HEK293 (cell line): ENCODE data around the gene DNHD1.

Source experiments
- CTCF ChIA-PET: fragments of 350-600 bp; formaldehyde crosslinking; extraction: SDS; loops from one replicate; lab custom pipeline; 2021; ENCODE audit warnings: antibody characterized with exemption; lab: Yijun Ruan, JAX
- POLR2A ChIA-PET: fragments of 300-600 bp; formaldehyde crosslinking; extraction: SDS; loops from one replicate; lab custom pipeline; 2020; ENCODE audit warnings: antibody characterized with exemption, inconsistent platforms; lab: Yijun Ruan, JAX
- H3K27ac ChIP-seq: fragments of 200-500 bp; sonication (Bioruptor generic); 2 replicates; pipeline ENCODE4 v1.5.1; 2014; ENCODE audit warnings: low read depth, low read length, control low read depth, inconsistent platforms; ENCODE audit errors: extremely low read depth
- H3K36me3 ChIP-seq, 2 experiments: fragments of 200-500 bp in 1 of 2; sonication (Bioruptor generic) in 1 of 2; 1 replicate in 1 of 2; 2 replicates in 1 of 2; pipeline ENCODE4 v1.5.1; 2014 to 2017; ENCODE audit warnings: inconsistent platforms in 2 of 2, low read length in 2 of 2; ENCODE audit not compliant: control insufficient read depth in 2 of 2, insufficient read depth in 1 of 2
- H3K4me1 ChIP-seq: fragments of 200-500 bp; sonication (Bioruptor generic); 2 replicates; pipeline ENCODE4 v1.5.1; 2014; ENCODE audit warnings: mild to moderate bottlenecking, low read length, inconsistent platforms; ENCODE audit not compliant: control insufficient read depth, insufficient read depth
- H3K4me3 ChIP-seq: 2 replicates; pipeline ENCODE4 v1.5.1; 2011; ENCODE audit warnings: low read depth, mild to moderate bottlenecking, control low read depth, low read length, moderate library complexity
- H3K9me3 ChIP-seq: fragments of 200-500 bp; sonication (Bioruptor generic); 2 replicates; pipeline ENCODE4 v1.5.1; 2014; ENCODE audit warnings: low read depth, low read length, inconsistent platforms; ENCODE audit not compliant: control insufficient read depth, insufficient read depth
- BCL11A ChIP-seq: fragments of 450-650 bp; formaldehyde crosslinking; IDR thresholded peaks from 2 replicates; pipeline ENCODE4 v1.5.1; 2016; ENCODE audit warnings: low read depth, missing biosample characterization, missing genetic modification characterization
- PRDM4 ChIP-seq: fragments of 450-650 bp; formaldehyde crosslinking; IDR thresholded peaks from 2 replicates; pipeline ENCODE4 v1.5.1; 2017; ENCODE audit warnings: missing biosample characterization, missing genetic modification characterization
- ZBTB20 ChIP-seq: fragments of 450-650 bp; formaldehyde crosslinking; IDR thresholded peaks from 2 replicates; pipeline ENCODE4 v1.5.1; 2016; ENCODE audit warnings: missing biosample characterization, missing genetic modification characterization
- ZBTB6 ChIP-seq: fragments of 450-650 bp; formaldehyde crosslinking; IDR thresholded peaks from 2 replicates; pipeline ENCODE4 v1.5.1; 2017; ENCODE audit warnings: missing biosample characterization, missing genetic modification characterization
- ZNF121 ChIP-seq: fragments of 450-650 bp; formaldehyde crosslinking; IDR thresholded peaks from 2 replicates; pipeline ENCODE4 v1.5.1; 2016; ENCODE audit warnings: missing biosample characterization, missing genetic modification characterization
- ZNF174 ChIP-seq: fragments of 450-650 bp; formaldehyde crosslinking; IDR thresholded peaks from 2 replicates; pipeline ENCODE4 v1.5.0; 2017; ENCODE audit warnings: missing biosample characterization, mild to moderate bottlenecking, missing genetic modification characterization
- ZNF239 ChIP-seq: fragments of 450-650 bp; formaldehyde crosslinking; IDR thresholded peaks from 2 replicates; pipeline ENCODE4 v1.5.1; 2016; ENCODE audit warnings: missing biosample characterization, missing genetic modification characterization
- ZNF280C ChIP-seq: fragments of 450-650 bp; formaldehyde crosslinking; IDR thresholded peaks from 2 replicates; pipeline ENCODE4 v1.5.1; 2016; ENCODE audit warnings: missing biosample characterization, missing genetic modification characterization
- ZNF341 ChIP-seq: fragments of 450-650 bp; formaldehyde crosslinking; IDR thresholded peaks from 2 replicates; pipeline ENCODE4; 2016; ENCODE audit warnings: low read depth, missing biosample characterization, missing genetic modification characterization
- ZNF354C ChIP-seq: fragments of 450-650 bp; formaldehyde crosslinking; IDR thresholded peaks from 2 replicates; pipeline ENCODE4 v1.5.1; 2016; ENCODE audit warnings: missing biosample characterization, missing genetic modification characterization, low read depth, borderline replicate concordance
- ZNF426 ChIP-seq: fragments of 450-650 bp; formaldehyde crosslinking; IDR thresholded peaks from 2 replicates; pipeline ENCODE4 v1.5.1; 2017; ENCODE audit warnings: missing biosample characterization, missing genetic modification characterization, mild to moderate bottlenecking, inconsistent platforms, moderate library complexity
- ZNF449 ChIP-seq: fragments of 450-650 bp; formaldehyde crosslinking; IDR thresholded peaks from 2 replicates; pipeline ENCODE4 v1.5.1; 2017; ENCODE audit warnings: missing biosample characterization, mild to moderate bottlenecking, missing genetic modification characterization, moderate library complexity
- ZNF548 ChIP-seq: fragments of 450-650 bp; formaldehyde crosslinking; IDR thresholded peaks from 2 replicates; pipeline ENCODE4 v1.5.1; 2016; ENCODE audit warnings: missing biosample characterization, missing genetic modification characterization
- ZNF555 ChIP-seq: fragments of 450-650 bp; formaldehyde crosslinking; conservative IDR thresholded peaks from 2 replicates; pipeline ENCODE4 v1.5.1; 2017; ENCODE audit warnings: missing biosample characterization, mild to moderate bottlenecking, missing genetic modification characterization, inconsistent platforms
- ZNF596 ChIP-seq: fragments of 450-650 bp; IDR thresholded peaks from 2 replicates; pipeline ENCODE4 v1.5.0; 2018; ENCODE audit warnings: missing biosample characterization, mild to moderate bottlenecking, missing genetic modification characterization, moderate library complexity
- ZNF610 ChIP-seq: fragments of 450-650 bp; formaldehyde crosslinking; IDR thresholded peaks from 2 replicates; pipeline ENCODE4 v1.5.1; 2016; ENCODE audit warnings: missing biosample characterization, missing genetic modification characterization, borderline replicate concordance
- ZNF626 ChIP-seq: fragments of 450-650 bp; sonication (Bioruptor Pico); formaldehyde crosslinking; IDR thresholded peaks from 2 replicates; pipeline ENCODE4 v1.5.1; 2018; ENCODE audit warnings: missing biosample characterization, missing genetic modification characterization, inconsistent platforms
- ZNF629 ChIP-seq: fragments of 450-650 bp; formaldehyde crosslinking; IDR thresholded peaks from 2 replicates; pipeline ENCODE4 v1.5.1; 2017; ENCODE audit warnings: missing biosample characterization, missing genetic modification characterization
- ZNF76 ChIP-seq: fragments of 450-650 bp; formaldehyde crosslinking; IDR thresholded peaks from 2 replicates; pipeline ENCODE4; 2016; ENCODE audit warnings: low read depth, missing biosample characterization, missing genetic modification characterization, borderline replicate concordance
- ZSCAN18 ChIP-seq: fragments of 450-650 bp; formaldehyde crosslinking; IDR thresholded peaks from 2 replicates; pipeline ENCODE4 v1.5.1; 2016; ENCODE audit warnings: missing biosample characterization, missing genetic modification characterization

DNHD1 gene

GRCh38 chr11:6554828-6555706 lies 58.0 kb downstream of the DNHD1 start:
- H3K9me3 ChIP-seq = no peaks in the 10 kb centered on the region
- H3K36me3 ChIP-seq = peaks cover 0 to 10% of the 10 kb centered on the region in 2 experiments; a peak in 1 of 3 replicates
- TF ChIP-seq ZNF280C (tag by site-specific recombination) (no peak), ZNF610 (no peak), ZNF449 (tag by site-specific recombination) (no peak), ZNF426 (tag by site-specific recombination) (no peak), ZNF239 (tag by site-specific recombination) (no peak), ZNF76 (tag by site-specific recombination) (no peak), ZNF174 (tag by site-specific recombination) (no peak), PRDM4 (tag by site-specific recombination) (no peak), ZSCAN18 (tag by site-specific recombination) (no peak), BCL11A (tag by site-specific recombination) (no peak), ZNF626 (tag by site-specific recombination) (no peak), ZNF548 (tag by site-specific recombination) (no peak), ZNF596 (tag by site-specific recombination) (no peak)
- no peak overlapping the region for H3K4me3 ChIP-seq
- no peaks in the 10 kb centered on the region for H3K4me1 ChIP-seq
- CTCF ChIA-PET = interaction anchor here (1.2 to 1.6 kb wide), 3 partner anchors 13 to 128 kb away, joined by 3 to 5 read pairs (median 4); partner anchors contain the start of gene MRPL17
- POLR2A ChIA-PET = no interaction called here
- H3K27ac ChIP-seq = no peak overlapping the region

GRCh38 chr11:6556139-6556949 lies 59.3 kb downstream of the DNHD1 start:
- no peaks in the 10 kb centered on the region for H3K9me3 ChIP-seq
- no peaks in the 10 kb centered on the region for H3K4me1 ChIP-seq
- no peak overlapping the region for H3K4me3 ChIP-seq
- H3K27ac ChIP-seq = no peak overlapping the region
- peaks cover 0 to 10% of the 10 kb centered on the region in 2 experiments; a peak in 1 of 3 replicates for H3K36me3 ChIP-seq
- CTCF ChIA-PET = interaction anchor here (0.6 to 1.2 kb wide), 2 partner anchors 12 to 195 kb away, joined by 3 to 5 read pairs; no protein-coding TSS in a partner anchor
- POLR2A ChIA-PET = no interaction called here
- TF ChIP-seq ZNF629 (tag by site-specific recombination) (no peak), ZBTB20 (tag by site-specific recombination) (no peak), ZNF555 (tag by site-specific recombination) (no peak), ZNF354C (tag by site-specific recombination) (no peak), ZNF341 (tag by site-specific recombination) (no peak), ZNF121 (no peak), ZNF548 (tag by site-specific recombination) (no peak), ZNF76 (tag by site-specific recombination) (no peak), ZBTB6 (no peak)
